ENCODE measurements around the gene KRTAP3-1.
"Not testable (repeated sequence)": the region's sequence is repeated elsewhere in the genome, so short reads cannot be mapped to it uniquely, and the experiment has no call there.

KRTAP3-1 gene

GRCh38 chr17:41008811-41009210 is at the start of gene KRTAP3-1:
Gene KRTAP3-1, minus strand, starts transcription at chr17:41009128. Its CDS starts 54 bp downstream, at chr17:41009074.
- TF ChIP-seq, protein P1, sequence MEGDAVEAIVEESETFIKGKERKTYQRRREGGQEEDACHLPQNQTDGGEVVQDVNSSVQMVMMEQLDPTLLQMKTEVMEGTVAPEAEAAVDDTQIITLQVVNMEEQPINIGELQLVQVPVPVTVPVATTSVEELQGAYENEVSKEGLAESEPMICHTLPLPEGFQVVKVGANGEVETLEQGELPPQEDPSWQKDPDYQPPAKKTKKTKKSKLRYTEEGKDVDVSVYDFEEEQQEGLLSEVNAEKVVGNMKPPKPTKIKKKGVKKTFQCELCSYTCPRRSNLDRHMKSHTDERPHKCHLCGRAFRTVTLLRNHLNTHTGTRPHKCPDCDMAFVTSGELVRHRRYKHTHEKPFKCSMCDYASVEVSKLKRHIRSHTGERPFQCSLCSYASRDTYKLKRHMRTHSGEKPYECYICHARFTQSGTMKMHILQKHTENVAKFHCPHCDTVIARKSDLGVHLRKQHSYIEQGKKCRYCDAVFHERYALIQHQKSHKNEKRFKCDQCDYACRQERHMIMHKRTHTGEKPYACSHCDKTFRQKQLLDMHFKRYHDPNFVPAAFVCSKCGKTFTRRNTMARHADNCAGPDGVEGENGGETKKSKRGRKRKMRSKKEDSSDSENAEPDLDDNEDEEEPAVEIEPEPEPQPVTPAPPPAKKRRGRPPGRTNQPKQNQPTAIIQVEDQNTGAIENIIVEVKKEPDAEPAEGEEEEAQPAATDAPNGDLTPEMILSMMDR (IDR thresholded peaks at IDR 0.05) = no peak

DNA sequence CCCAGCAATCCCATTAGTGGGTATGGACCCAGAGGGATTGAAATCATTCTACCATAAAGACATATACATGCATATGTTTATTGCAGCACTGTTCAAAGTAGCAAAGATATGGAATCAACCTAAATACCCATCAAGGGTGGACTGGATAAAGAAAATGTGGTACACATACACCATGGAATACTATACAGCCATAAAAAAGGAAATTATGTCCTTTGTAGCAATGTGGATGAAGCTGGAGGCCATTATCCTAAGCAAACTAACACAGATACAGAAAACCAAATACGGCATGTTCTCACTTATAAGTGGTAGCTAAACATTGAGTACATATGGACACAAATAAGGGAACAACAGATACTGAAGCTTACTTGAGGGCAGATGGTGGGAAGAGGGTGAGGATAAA is 48.6 kb upstream of the KRTAP3-1 start:
- TF ChIP-seq, protein P1 (IDR thresholded peaks at IDR 0.05) = no peak

DNA sequence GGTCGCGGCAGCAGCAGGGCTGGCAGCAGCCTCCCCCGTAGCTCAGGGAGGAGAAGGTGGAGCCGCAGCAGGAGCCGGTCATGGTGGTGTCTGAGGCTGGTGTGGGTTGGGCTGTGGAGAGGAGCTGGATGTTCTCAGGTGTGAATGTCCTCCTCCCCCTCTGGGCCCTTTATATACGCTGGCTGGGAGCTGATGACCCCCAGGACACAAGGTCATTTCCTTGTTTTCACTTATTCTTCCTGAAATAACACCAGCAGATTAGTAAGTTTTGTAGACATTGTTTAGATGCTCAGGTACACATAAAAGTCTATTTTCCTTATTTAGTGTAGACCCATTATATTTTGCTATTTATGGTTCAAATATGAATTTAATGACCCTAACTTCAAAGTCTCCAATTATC is 46.2 kb upstream of the KRTAP3-1 start, which contains the start of gene KRTAP2-2:
KRTAP2-2 (minus strand) TSS at position 101 of the 400 bp plus-strand sequence; CDS start at position 82, 19 bp downstream.
- TF ChIP-seq, protein P1 (IDR thresholded peaks at IDR 0.05) = not testable (repeated sequence)

DNA sequence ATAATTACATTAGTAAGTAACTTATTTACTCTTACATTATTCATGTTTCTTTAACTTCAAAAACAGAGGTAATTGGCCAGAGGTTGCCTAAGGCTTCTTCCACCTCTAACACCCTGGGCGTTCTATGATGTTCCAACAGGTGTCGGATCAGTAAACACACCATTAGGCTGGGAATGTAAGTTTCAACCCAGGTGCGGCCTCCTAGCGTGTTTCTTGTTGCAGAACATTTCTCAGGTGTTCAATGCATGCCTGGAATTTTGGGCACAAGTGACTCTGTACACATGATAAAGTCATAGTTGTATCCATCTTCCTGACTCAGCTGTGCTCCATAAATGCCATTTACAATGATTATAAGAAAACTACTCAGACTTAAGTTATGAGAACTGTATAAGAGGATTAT is 45.1 kb upstream of the KRTAP3-1 start:
- TF ChIP-seq, protein P1 (IDR thresholded peaks at IDR 0.05) = no peak

- TF ChIP-seq, protein P1 (IDR thresholded peaks at IDR 0.05) = no peak
These were observed 43.6 kb upstream of the KRTAP3-1 start for GRCh38 chr17:41052566-41052965.

DNA sequence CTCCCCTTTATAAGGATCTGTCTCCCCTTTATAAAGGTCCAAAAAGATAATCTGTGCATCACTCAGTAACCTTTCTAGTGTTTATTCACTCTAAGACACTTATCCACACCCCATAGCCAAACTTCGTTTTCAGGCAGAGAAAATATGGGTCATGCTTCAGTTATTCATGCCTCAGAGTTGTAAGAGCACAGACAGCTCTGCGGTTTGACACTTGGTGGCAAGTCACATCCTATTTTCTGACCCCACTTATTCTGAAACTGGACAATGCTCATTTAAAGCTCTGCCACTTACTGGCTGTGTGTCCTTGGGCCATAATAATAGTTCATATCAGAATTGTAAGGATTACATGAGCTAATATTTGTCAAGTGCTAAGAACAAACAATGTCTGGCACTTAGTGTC is 40.2 kb upstream of the KRTAP3-1 start:
- TF ChIP-seq, protein P1 (IDR thresholded peaks at IDR 0.05) = no peak

- TF ChIP-seq, protein P1 (IDR thresholded peaks at IDR 0.05) = no peak
These were observed 39.5 kb upstream of the KRTAP3-1 start for GRCh38 chr17:41048441-41048840.
